ENCODE data around the gene NUDT21. TPM values are rescaled to one million over a fixed set of nuclear protein-coding genes. Genes with fewer than 3 reads are reported as not detected.

The NUDT21 gene
- total and polyA plus RNA-seq, 2 donors from 2014 or later: 47.1 to 117 TPM

- H3K9ac ChIP-seq (ENCODE audit: low read length in 3 of 3): no peak overlapping the region
- H3K27me3 ChIP-seq (ENCODE audit: control insufficient read depth, insufficient read depth, low read length): no peaks in the 10 kb centered on the region
- no peaks in the 10 kb centered on the region for H3K4me1 ChIP-seq (ENCODE audit: control insufficient read depth in 2 of 3, insufficient read depth in 2 of 3, low read depth in 1 of 3, low read length in 3 of 3)
- peaks cover 3 to 8% (median 7%) of the 10 kb centered on the region in 3 donors for H3K36me3 ChIP-seq (ENCODE audit: control insufficient read depth in 2 of 3, insufficient read depth in 3 of 3, low read length in 3 of 3)
- TF ChIP-seq CTCF (IDR thresholded peaks at IDR 0.05; ENCODE audit: borderline replicate concordance, extremely low read depth, insufficient read depth): no peak
- intact Hi-C loops (cut with DNase I): no loop called here
- FAIRE-seq (no peak), DNase-seq (no peak)
- no peaks in the 10 kb centered on the region for H3K9me3 ChIP-seq (ENCODE audit: control insufficient read depth in 2 of 3, insufficient read depth in 1 of 3, low read length in 3 of 3)
- no peak overlapping the region for H3K27ac ChIP-seq (ENCODE audit: low read depth in 2 of 2, low read length in 2 of 2)
- no peak overlapping the region for H3K4me3 ChIP-seq (ENCODE audit: low read length in 3 of 3)
Measured at GRCh38 chr16:56414366-56414765, 36.8 kb downstream of the NUDT21 start.

- DNase-seq (no peak), FAIRE-seq (no peak)
- Histone ChIP-seq H3K36me3 (ENCODE audit: control insufficient read depth in 2 of 3, insufficient read depth in 3 of 3, low read length in 3 of 3) (peaks cover 6 to 17% (median 14%) of the 10 kb centered on the region in 3 donors), H3K27me3 (ENCODE audit: control insufficient read depth, insufficient read depth, low read length) (no peaks in the 10 kb centered on the region), H3K27ac (ENCODE audit: low read depth in 2 of 2, low read length in 2 of 2) (no peak overlapping the region), H3K9ac (ENCODE audit: low read length in 3 of 3) (no peak overlapping the region), H3K4me3 (ENCODE audit: low read length in 3 of 3) (no peak overlapping the region), H3K9me3 (ENCODE audit: control insufficient read depth in 2 of 3, insufficient read depth in 1 of 3, low read length in 3 of 3) (no peaks in the 10 kb centered on the region), H3K4me1 (ENCODE audit: control insufficient read depth in 2 of 3, insufficient read depth in 2 of 3, low read depth in 1 of 3, low read length in 3 of 3) (peaks cover 0 to 2% (median 0%) of the 10 kb centered on the region in 3 donors)
- TF ChIP-seq CTCF (IDR thresholded peaks at IDR 0.05; ENCODE audit: borderline replicate concordance, extremely low read depth, insufficient read depth): no peak
- intact Hi-C loops (cut with DNase I): no loop called here
Measured at GRCh38 chr16:56413381-56413780, 37.8 kb downstream of the NUDT21 start.

- no peak for TF ChIP-seq CTCF (IDR thresholded peaks at IDR 0.05; ENCODE audit: borderline replicate concordance, extremely low read depth, insufficient read depth)
- no peak for FAIRE-seq
- peaks cover 0 to 8% (median 4%) of the 10 kb centered on the region in 3 donors for H3K4me1 ChIP-seq (ENCODE audit: control insufficient read depth in 2 of 3, insufficient read depth in 2 of 3, low read depth in 1 of 3, low read length in 3 of 3)
- H3K9me3 ChIP-seq (ENCODE audit: control insufficient read depth in 2 of 3, insufficient read depth in 1 of 3, low read length in 3 of 3): no peaks in the 10 kb centered on the region
- peaks cover 6 to 25% (median 22%) of the 10 kb centered on the region in 3 donors for H3K36me3 ChIP-seq (ENCODE audit: control insufficient read depth in 2 of 3, insufficient read depth in 3 of 3, low read length in 3 of 3)
- no peaks in the 10 kb centered on the region for H3K27me3 ChIP-seq (ENCODE audit: control insufficient read depth, insufficient read depth, low read length)
- H3K9ac ChIP-seq (ENCODE audit: low read length in 3 of 3): no peak overlapping the region
- intact Hi-C loops (cut with DNase I): no loop called here
- DNase-seq: no peak
- no peak overlapping the region for H3K4me3 ChIP-seq (ENCODE audit: low read length in 3 of 3)
- H3K27ac ChIP-seq (ENCODE audit: low read depth in 2 of 2, low read length in 2 of 2): no peak overlapping the region
Measured at GRCh38 chr16:56411624-56412023, 39.5 kb downstream of the NUDT21 start.

DNA sequence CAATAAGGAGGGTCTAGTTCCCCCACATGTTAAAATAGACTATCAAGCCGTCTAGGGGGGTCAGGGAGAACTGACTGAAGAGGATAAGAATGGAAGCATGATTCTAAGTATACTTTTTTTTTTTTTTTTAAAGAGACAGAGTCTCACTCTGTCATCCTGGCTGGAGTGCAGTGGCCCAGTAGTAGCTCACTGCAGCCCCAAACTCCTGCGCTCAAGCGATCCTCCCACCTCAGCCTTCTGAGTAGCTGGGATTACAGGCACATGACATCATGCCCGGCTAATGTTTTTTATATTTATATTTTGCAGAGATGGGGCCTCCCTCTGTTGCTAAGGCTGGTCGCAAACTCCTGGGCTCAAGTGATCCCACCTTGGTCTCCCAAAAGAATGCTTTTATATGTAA, 40.0 kb downstream of the NUDT21 start:
- no peak for DNase-seq
- Histone ChIP-seq H3K27ac (ENCODE audit: low read depth in 2 of 2, low read length in 2 of 2) (no peak overlapping the region), H3K27me3 (ENCODE audit: control insufficient read depth, insufficient read depth, low read length) (no peaks in the 10 kb centered on the region), H3K9me3 (ENCODE audit: control insufficient read depth in 2 of 3, insufficient read depth in 1 of 3, low read length in 3 of 3) (no peaks in the 10 kb centered on the region), H3K4me3 (ENCODE audit: low read length in 3 of 3) (no peak overlapping the region), H3K36me3 (ENCODE audit: control insufficient read depth in 2 of 3, insufficient read depth in 3 of 3, low read length in 3 of 3) (peaks cover 6 to 25% (median 22%) of the 10 kb centered on the region in 3 donors), H3K4me1 (ENCODE audit: control insufficient read depth in 2 of 3, insufficient read depth in 2 of 3, low read depth in 1 of 3, low read length in 3 of 3) (peaks cover 0 to 8% (median 4%) of the 10 kb centered on the region in 3 donors), H3K9ac (ENCODE audit: low read length in 3 of 3) (no peak overlapping the region)
- FAIRE-seq: no peak
- no peak for TF ChIP-seq CTCF (IDR thresholded peaks at IDR 0.05; ENCODE audit: borderline replicate concordance, extremely low read depth, insufficient read depth)
- intact Hi-C loops (cut with DNase I): no loop called here

All from kidney (tissue), 14 donors.